ENCODE results near the gene FASTK.

DNA sequence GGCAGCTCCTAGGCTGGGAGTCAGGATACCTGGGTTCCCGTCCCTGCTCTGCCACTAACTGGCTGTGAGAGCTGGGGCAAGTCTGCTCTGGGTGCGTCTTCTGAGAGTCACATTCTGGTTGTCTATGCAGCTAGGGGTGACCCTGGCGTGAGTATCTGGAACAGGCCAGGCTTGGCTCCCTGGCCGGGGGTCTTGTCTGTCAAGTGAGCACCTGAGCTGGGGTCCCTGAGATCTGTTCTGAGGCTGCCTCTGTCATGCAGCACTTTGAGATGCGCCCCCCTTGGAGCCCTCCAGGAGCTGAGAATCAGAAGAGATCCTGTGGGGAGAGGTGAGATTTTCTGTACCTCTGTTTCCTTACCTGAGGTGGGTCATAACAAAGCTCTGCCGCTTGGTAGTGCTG is 13.1 kb upstream of the FASTK start:
- TF ChIP-seq POLR2A (IDR thresholded peaks at IDR 0.05; ENCODE audit: low read depth, low read length) (no peak), CEBPB (IDR thresholded peaks at IDR 0.05; ENCODE audit: low read depth, low read length) (no peak), RAD21 (IDR thresholded peaks at IDR 0.05; ENCODE audit: low read length) (no peak), CHD1 (IDR thresholded peaks at IDR 0.05; ENCODE audit: low read depth, low read length) (no peak), BHLHE40 (IDR thresholded peaks at IDR 0.05; ENCODE audit: low read depth, low read length) (no peak), RCOR1 (IDR thresholded peaks at IDR 0.05; ENCODE audit: insufficient replicate concordance, low read length) (no peak), SMC3 (IDR thresholded peaks at IDR 0.05; ENCODE audit: low read depth, low read length) (no peak), RFX5 (IDR thresholded peaks at IDR 0.05; ENCODE audit: low read depth, low read length) (no peak), MAZ (IDR thresholded peaks at IDR 0.05; ENCODE audit: borderline replicate concordance, low read depth, low read length) (no peak), MXI1 (IDR thresholded peaks at IDR 0.05; ENCODE audit: borderline replicate concordance, low read depth, low read length) (no peak)
- TF ChIP-seq, protein P1, sequence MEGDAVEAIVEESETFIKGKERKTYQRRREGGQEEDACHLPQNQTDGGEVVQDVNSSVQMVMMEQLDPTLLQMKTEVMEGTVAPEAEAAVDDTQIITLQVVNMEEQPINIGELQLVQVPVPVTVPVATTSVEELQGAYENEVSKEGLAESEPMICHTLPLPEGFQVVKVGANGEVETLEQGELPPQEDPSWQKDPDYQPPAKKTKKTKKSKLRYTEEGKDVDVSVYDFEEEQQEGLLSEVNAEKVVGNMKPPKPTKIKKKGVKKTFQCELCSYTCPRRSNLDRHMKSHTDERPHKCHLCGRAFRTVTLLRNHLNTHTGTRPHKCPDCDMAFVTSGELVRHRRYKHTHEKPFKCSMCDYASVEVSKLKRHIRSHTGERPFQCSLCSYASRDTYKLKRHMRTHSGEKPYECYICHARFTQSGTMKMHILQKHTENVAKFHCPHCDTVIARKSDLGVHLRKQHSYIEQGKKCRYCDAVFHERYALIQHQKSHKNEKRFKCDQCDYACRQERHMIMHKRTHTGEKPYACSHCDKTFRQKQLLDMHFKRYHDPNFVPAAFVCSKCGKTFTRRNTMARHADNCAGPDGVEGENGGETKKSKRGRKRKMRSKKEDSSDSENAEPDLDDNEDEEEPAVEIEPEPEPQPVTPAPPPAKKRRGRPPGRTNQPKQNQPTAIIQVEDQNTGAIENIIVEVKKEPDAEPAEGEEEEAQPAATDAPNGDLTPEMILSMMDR (conservative IDR thresholded peaks at IDR 0.05; ENCODE audit: low read depth, low read length), result no peak
- TF ChIP-seq, protein P2, sequence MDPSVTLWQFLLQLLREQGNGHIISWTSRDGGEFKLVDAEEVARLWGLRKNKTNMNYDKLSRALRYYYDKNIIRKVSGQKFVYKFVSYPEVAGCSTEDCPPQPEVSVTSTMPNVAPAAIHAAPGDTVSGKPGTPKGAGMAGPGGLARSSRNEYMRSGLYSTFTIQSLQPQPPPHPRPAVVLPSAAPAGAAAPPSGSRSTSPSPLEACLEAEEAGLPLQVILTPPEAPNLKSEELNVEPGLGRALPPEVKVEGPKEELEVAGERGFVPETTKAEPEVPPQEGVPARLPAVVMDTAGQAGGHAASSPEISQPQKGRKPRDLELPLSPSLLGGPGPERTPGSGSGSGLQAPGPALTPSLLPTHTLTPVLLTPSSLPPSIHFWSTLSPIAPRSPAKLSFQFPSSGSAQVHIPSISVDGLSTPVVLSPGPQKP (IDR thresholded peaks at IDR 0.05; ENCODE audit: borderline replicate concordance, low read depth, low read length), result no peak
